ENCODE results near the gene MDGA2.

MDGA2 gene

GRCh38 chr14:47520382-47520781 lies 155.0 kb downstream of the MDGA2 start:
- Histone ChIP-seq H2AFZ (ENCODE audit: low read depth, low read length, severe bottlenecking) (no peak overlapping the region), H3K4me3 (ENCODE audit: insufficient read depth, low read length, poor library complexity, severe bottlenecking) (no peak overlapping the region), H3K36me3 (ENCODE audit: low read length) (no peaks in the 10 kb centered on the region), H3K4me2 (ENCODE audit: low read depth, low read length, poor library complexity, severe bottlenecking) (no peak overlapping the region), H3K27ac (ENCODE audit: low read depth, low read length) (no peak overlapping the region), H3K27me3 (ENCODE audit: low read length) (no peaks in the 10 kb centered on the region), H3F3A (ENCODE audit: insufficient read depth) (no peaks in the 10 kb centered on the region), H3K9me3 (ENCODE audit: insufficient read depth, low read length) (no peaks in the 10 kb centered on the region), H3K79me2 (ENCODE audit: insufficient read depth, low read length) (no peaks in the 10 kb centered on the region), H3K9me2 (replicated peaks; ENCODE audit: insufficient read depth, low read length) (no peaks in the 10 kb centered on the region), H4K20me1 (ENCODE audit: low read depth, low read length) (no peaks in the 10 kb centered on the region), H3K9ac (ENCODE audit: low read length) (no peak overlapping the region)
- TF ChIP-seq CTCF (IDR thresholded peaks at IDR 0.05; ENCODE audit: insufficient read depth, low read length, poor library complexity, severe bottlenecking) (no peak), EZH2phosphoT487 (conservative IDR thresholded peaks at IDR 0.05; ENCODE audit: low read length) (no peak)

- Histone ChIP-seq H4K20me1 (ENCODE audit: low read depth, low read length) (no peaks in the 10 kb centered on the region), H3K4me3 (ENCODE audit: insufficient read depth, low read length, poor library complexity, severe bottlenecking) (no peak overlapping the region), H3K27ac (ENCODE audit: low read depth, low read length) (no peak overlapping the region), H3K27me3 (ENCODE audit: low read length) (no peaks in the 10 kb centered on the region), H3K36me3 (ENCODE audit: low read length) (no peaks in the 10 kb centered on the region), H3K9ac (ENCODE audit: low read length) (no peak overlapping the region), H3F3A (ENCODE audit: insufficient read depth) (no peaks in the 10 kb centered on the region), H3K9me2 (replicated peaks; ENCODE audit: insufficient read depth, low read length) (no peaks in the 10 kb centered on the region), H3K79me2 (ENCODE audit: insufficient read depth, low read length) (no peaks in the 10 kb centered on the region), H3K4me2 (ENCODE audit: low read depth, low read length, poor library complexity, severe bottlenecking) (no peak overlapping the region), H2AFZ (ENCODE audit: low read depth, low read length, severe bottlenecking) (no peak overlapping the region), H3K9me3 (ENCODE audit: insufficient read depth, low read length) (no peaks in the 10 kb centered on the region)
- TF ChIP-seq CTCF (IDR thresholded peaks at IDR 0.05; ENCODE audit: insufficient read depth, low read length, poor library complexity, severe bottlenecking) (no peak), EZH2phosphoT487 (conservative IDR thresholded peaks at IDR 0.05; ENCODE audit: low read length) (no peak)
Observed at GRCh38 chr14:47511829-47512228, 163.6 kb downstream of the MDGA2 start.

DNA sequence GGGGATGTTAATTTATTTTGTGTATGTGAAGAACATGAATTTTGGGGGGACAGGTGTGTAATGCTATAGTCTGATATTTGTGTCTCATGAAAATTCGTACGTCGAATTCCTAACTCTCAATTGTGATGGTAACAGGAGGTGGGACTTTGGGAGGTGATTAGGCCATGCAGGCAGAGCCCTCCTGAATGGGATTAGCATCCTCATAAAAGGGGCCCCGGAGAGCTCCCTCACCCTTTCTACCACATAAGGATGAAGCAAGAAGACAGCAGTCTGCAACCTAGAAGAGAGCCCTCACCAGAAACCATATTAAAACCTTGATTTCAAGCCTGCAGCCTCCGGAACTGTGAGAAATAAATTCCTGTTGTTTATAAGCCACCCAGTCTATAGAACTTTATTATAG lies 165.4 kb downstream of the MDGA2 start:
- no peaks in the 10 kb centered on the region for H3K27me3 ChIP-seq (ENCODE audit: low read length)
- no peak overlapping the region for H3K4me3 ChIP-seq (ENCODE audit: insufficient read depth, low read length, poor library complexity, severe bottlenecking)
- H3K27ac ChIP-seq (ENCODE audit: low read depth, low read length), result no peak overlapping the region
- no peaks in the 10 kb centered on the region for H3F3A ChIP-seq (ENCODE audit: insufficient read depth)
- no peaks in the 10 kb centered on the region for H3K79me2 ChIP-seq (ENCODE audit: insufficient read depth, low read length)
- H3K9me2 ChIP-seq (replicated peaks; ENCODE audit: insufficient read depth, low read length), result no peaks in the 10 kb centered on the region; the same call in 1 of the 2 replicates
- H3K9ac ChIP-seq (ENCODE audit: low read length), result no peak overlapping the region
- TF ChIP-seq CTCF (IDR thresholded peaks at IDR 0.05; ENCODE audit: insufficient read depth, low read length, poor library complexity, severe bottlenecking), result no peak
- no peak for TF ChIP-seq EZH2phosphoT487 (conservative IDR thresholded peaks at IDR 0.05; ENCODE audit: low read length)
- H3K36me3 ChIP-seq (ENCODE audit: low read length), result no peaks in the 10 kb centered on the region
- H3K9me3 ChIP-seq (ENCODE audit: insufficient read depth, low read length), result no peaks in the 10 kb centered on the region
- no peak overlapping the region for H2AFZ ChIP-seq (ENCODE audit: low read depth, low read length, severe bottlenecking)
- no peaks in the 10 kb centered on the region for H4K20me1 ChIP-seq (ENCODE audit: low read depth, low read length)
- no peak overlapping the region for H3K4me2 ChIP-seq (ENCODE audit: low read depth, low read length, poor library complexity, severe bottlenecking)

Data from SU-DHL-6 (cell line).